K562 (cell line): ENCODE measurements around the gene ABCA8. TPM values are rescaled to one million over a fixed set of nuclear protein-coding genes. Genes with fewer than 3 reads are reported as not detected.

Source experiments
- ATAC-seq: fragments of 200-7000 bp; cut with Tn5 transposase; 3 replicates; pipeline ENCODE4 v1.9.1; 2020; ENCODE audit warnings: moderate library complexity
- Bru-seq: library from RNA; stranded (reverse); fragments of 400-500 nt; gene quantifications from one replicate; lab custom pipeline; 2021; lab: Mats Ljungman, UMichigan
- BruChase-seq, 2 experiments: library from RNA; stranded (reverse); fragments of 400-500 nt; gene quantifications; one replicate each; lab custom pipeline; 2021; lab: Mats Ljungman, UMichigan
- BruUV-seq: library from RNA; stranded (reverse); fragments of 400-500 nt; replicated peaks from 2 replicates; lab custom pipeline; 2021; lab: Mats Ljungman, UMichigan
- CTCF ChIA-PET: fragments of 300-600 bp; formaldehyde crosslinking; extraction: SDS; loops from one replicate; lab custom pipeline; 2021; ENCODE audit warnings: low intra/inter-chr PET ratio; lab: Yijun Ruan, JAX
- POLR2A ChIA-PET: fragments of 300-600, 350-650 bp; sonication (Branson Sonifier 250); formaldehyde crosslinking; extraction: SDS; loops from one replicate; lab custom pipeline; 2021; ENCODE audit warnings: antibody characterized with exemption, inconsistent platforms; lab: Yijun Ruan, JAX
- DNase-seq, 4 experiments: peaks; one replicate each; pipeline versions ENCODE4 v3.0.0 to v3.0.0-alpha.2; 2011 to 2018; ENCODE audit warnings: low spot score in 3 of 4, mixed read lengths in 3 of 4; ENCODE audit errors: extremely low read depth in 1 of 4
- FAIRE-seq: peaks from 2 replicates; lab custom pipeline; 2011; peaks lifted over from hg19 to GRCh38; lab: Jason Lieb, UNC
- H2AFZ ChIP-seq: 2 replicates; pipeline ENCODE4 v1.6.0; 2011; ENCODE audit warnings: low read depth, low read length, control low read depth, inconsistent platforms
- H3K27ac ChIP-seq: fragments of 200-600 bp; 3 replicates; pipeline ENCODE4 v1.8.0; 2011; ENCODE audit warnings: low read depth, mild to moderate bottlenecking, control low read depth, inconsistent platforms, low read length, moderate library complexity, mixed read lengths; ENCODE audit errors: extremely low read depth
- H3K27me3 ChIP-seq, 2 experiments: fragments of 300-600 bp in 1 of 2; 2 replicates in 1 of 2; 3 replicates in 1 of 2; pipeline versions ENCODE4 v1.6.0 to v1.8.0; 2011; ENCODE audit warnings: inconsistent platforms in 2 of 2, low read length in 2 of 2, mild to moderate bottlenecking in 1 of 2, mixed read lengths in 1 of 2, moderate library complexity in 1 of 2; ENCODE audit not compliant: control insufficient read depth in 2 of 2, insufficient read depth in 2 of 2
- H3K36me3 ChIP-seq: fragments of 300-600 bp; 3 replicates; pipeline ENCODE4 v1.8.0; 2011; ENCODE audit warnings: mild to moderate bottlenecking, low read length, inconsistent platforms; ENCODE audit not compliant: control insufficient read depth, insufficient read depth
- H3K4me1 ChIP-seq, 2 experiments: fragments of 200-600 bp in 1 of 2; replicated peaks in 1 of 2; 2 replicates in 1 of 2; 3 replicates in 1 of 2; pipeline versions ENCODE4 v1.5.1 to v1.8.0; 2011; ENCODE audit warnings: inconsistent platforms in 2 of 2, low read length in 2 of 2, mild to moderate bottlenecking in 1 of 2, mixed read lengths in 1 of 2, moderate library complexity in 1 of 2; ENCODE audit not compliant: control insufficient read depth in 2 of 2, insufficient read depth in 2 of 2
- H3K4me2 ChIP-seq: 2 replicates; pipeline ENCODE4 v1.6.1; 2011; ENCODE audit warnings: low read length, control low read depth, inconsistent platforms, mixed read lengths; ENCODE audit not compliant: insufficient read depth
- H3K4me3 ChIP-seq: fragments of 200-600 bp; sonication (generic), shearing (Covaris generic); 2 replicates; pipeline ENCODE4 v1.5.1; 2016; ENCODE audit warnings: control low read depth, inconsistent platforms
- H3K79me2 ChIP-seq: fragments of 200-600 bp; 3 replicates; pipeline ENCODE4 v1.8.0; 2011; ENCODE audit warnings: low read length, inconsistent platforms; ENCODE audit not compliant: control insufficient read depth, insufficient read depth
- H3K9ac ChIP-seq, 2 experiments: 2 replicates each; pipeline versions ENCODE4 v1.6.0 to v1.6.1; 2011; ENCODE audit warnings: low read depth in 2 of 2, low read length in 2 of 2, control low read depth in 1 of 2, inconsistent platforms in 1 of 2, mild to moderate bottlenecking in 1 of 2, mixed read lengths in 1 of 2; ENCODE audit not compliant: insufficient read depth in 1 of 2
- H3K9me1 ChIP-seq: one replicate; pipeline ENCODE4 v1.6.0; 2011; ENCODE audit warnings: inconsistent platforms, mild to moderate bottlenecking, low read length, moderate library complexity; ENCODE audit not compliant: control insufficient read depth, insufficient read depth
- H3K9me3 ChIP-seq: replicated peaks from 2 replicates; pipeline ENCODE4 v1.5.1; 2011; ENCODE audit warnings: low read depth, low read length, inconsistent platforms; ENCODE audit not compliant: control insufficient read depth, insufficient read depth
- H4K20me1 ChIP-seq: replicated peaks from 2 replicates; pipeline ENCODE4 v1.6.1; 2011; ENCODE audit warnings: low read length, inconsistent platforms, mixed read lengths; ENCODE audit not compliant: control insufficient read depth, insufficient read depth
- CEBPB ChIP-seq: fragments of 450-650 bp; IDR thresholded peaks from 2 replicates; pipeline ENCODE4 v1.6.1; 2016; ENCODE audit warnings: missing genetic modification characterization, missing compliant biosample characterization
- EP300 ChIP-seq: IDR thresholded peaks from 2 replicates; pipeline ENCODE4 v1.6.1; 2012; ENCODE audit warnings: low read length, improper control_type of control experiment
- JUND ChIP-seq, 2 experiments: IDR thresholded peaks; 2 replicates in 1 of 2; 3 replicates in 1 of 2; pipeline ENCODE4 v1.6.1; 2011; ENCODE audit warnings: borderline replicate concordance in 2 of 2, low read depth in 2 of 2, low read length in 2 of 2, improper control_type of control experiment in 1 of 2, missing biosample characterization in 1 of 2, missing genetic modification characterization in 1 of 2, missing genetic modification reagents in 1 of 2
- KLF10 ChIP-seq: fragments of 250-450 bp; sonication (Bioruptor Pico); IDR thresholded peaks from 2 replicates; pipeline ENCODE4 v1.6.1; 2021; ENCODE audit warnings: matching md5 sums
- TCF15 ChIP-seq: fragments of 250-450 bp; sonication (Bioruptor Pico); IDR thresholded peaks from 2 replicates; pipeline ENCODE4 v1.8.0; 2022; ENCODE audit warnings: moderate library complexity, mild to moderate bottlenecking, inconsistent platforms
- WGBS: fragments of 100-300 bp; shearing (Covaris generic); methylation state at CpG from one replicate; pipeline ENCODE4 v1.1.6; 2016; ENCODE audit warnings: low coverage, mixed read lengths; ENCODE audit not compliant: insufficient coverage; ENCODE audit errors: missing lambda C conversion rate; 5-methylcytosine and 5-hydroxymethylcytosine counted together
- in situ Hi-C: fragments of 300-500 bp; cut with MboI; formaldehyde crosslinking; loops from 4 replicates; pipeline ENCODE4 v1.15.0; 2018; ENCODE audit warnings: inconsistent platforms, mixed read lengths
- intact Hi-C: fragments of 100-400 bp; cut with micrococcal nuclease; formaldehyde crosslinking; loops from 2 replicates; pipeline ENCODE4 v1.14.2; 2022
- long read RNA-seq, 3 experiments: library from polyadenylated mRNA in 2 of 3; library from RNA in 1 of 3; unstranded in 2 of 3; stranded (forward) in 1 of 3; transcript quantifications; one replicate each; pipeline ENCODE4 v2.0.0, GENCODE V29; 2019 to 2022
- polyA minus RNA-seq, 3 experiments: library from RNA; depleted of rRNA, polyadenylated mRNA; stranded (reverse); fragments of >200 nt; gene quantifications; 2 replicates each; pipeline ENCODE4 v1.2.3, GENCODE V29; 2011
- polyA plus RNA-seq, 8 experiments: library from polyadenylated mRNA; depleted of rRNA in 4 of 8; stranded (reverse) in 5 of 8; unstranded in 3 of 8; fragments of >200 nt; fragmentation: Nextera tagmentation in 2 of 8; fragmentation: Illumina TruSeq in 1 of 8; extraction: Ambion mirVana in 2 of 8; extraction: Trizol in 1 of 8; gene quantifications; 2 replicates each; pipeline versions ENCODE4 v1.2.1 to v1.2.3, GENCODE V29; 2011 to 2014; ENCODE audit warnings: inconsistent platforms in 1 of 8, missing spikeins in 1 of 8
- total RNA-seq, 7 experiments: library from RNA; depleted of rRNA in 6 of 7; stranded (reverse); fragments of >200 nt in 6 of 7; fragmentation: Illumina TruSeq in 2 of 7; extraction: Trizol in 2 of 7; gene quantifications; 2 replicates each; pipeline versions ENCODE4 v1.2.1 to v1.2.3, GENCODE V29; 2011 to 2021; ENCODE audit warnings: low replicate concordance in 1 of 7
- TF ChIP-seq, protein P1 (sequence below): fragments of 250-450 bp; sonication (Bioruptor Pico); IDR thresholded peaks from 2 replicates; pipeline ENCODE4 v1.8.0; 2022; ENCODE audit warnings: inconsistent platforms

ABCA8 gene, protein sequence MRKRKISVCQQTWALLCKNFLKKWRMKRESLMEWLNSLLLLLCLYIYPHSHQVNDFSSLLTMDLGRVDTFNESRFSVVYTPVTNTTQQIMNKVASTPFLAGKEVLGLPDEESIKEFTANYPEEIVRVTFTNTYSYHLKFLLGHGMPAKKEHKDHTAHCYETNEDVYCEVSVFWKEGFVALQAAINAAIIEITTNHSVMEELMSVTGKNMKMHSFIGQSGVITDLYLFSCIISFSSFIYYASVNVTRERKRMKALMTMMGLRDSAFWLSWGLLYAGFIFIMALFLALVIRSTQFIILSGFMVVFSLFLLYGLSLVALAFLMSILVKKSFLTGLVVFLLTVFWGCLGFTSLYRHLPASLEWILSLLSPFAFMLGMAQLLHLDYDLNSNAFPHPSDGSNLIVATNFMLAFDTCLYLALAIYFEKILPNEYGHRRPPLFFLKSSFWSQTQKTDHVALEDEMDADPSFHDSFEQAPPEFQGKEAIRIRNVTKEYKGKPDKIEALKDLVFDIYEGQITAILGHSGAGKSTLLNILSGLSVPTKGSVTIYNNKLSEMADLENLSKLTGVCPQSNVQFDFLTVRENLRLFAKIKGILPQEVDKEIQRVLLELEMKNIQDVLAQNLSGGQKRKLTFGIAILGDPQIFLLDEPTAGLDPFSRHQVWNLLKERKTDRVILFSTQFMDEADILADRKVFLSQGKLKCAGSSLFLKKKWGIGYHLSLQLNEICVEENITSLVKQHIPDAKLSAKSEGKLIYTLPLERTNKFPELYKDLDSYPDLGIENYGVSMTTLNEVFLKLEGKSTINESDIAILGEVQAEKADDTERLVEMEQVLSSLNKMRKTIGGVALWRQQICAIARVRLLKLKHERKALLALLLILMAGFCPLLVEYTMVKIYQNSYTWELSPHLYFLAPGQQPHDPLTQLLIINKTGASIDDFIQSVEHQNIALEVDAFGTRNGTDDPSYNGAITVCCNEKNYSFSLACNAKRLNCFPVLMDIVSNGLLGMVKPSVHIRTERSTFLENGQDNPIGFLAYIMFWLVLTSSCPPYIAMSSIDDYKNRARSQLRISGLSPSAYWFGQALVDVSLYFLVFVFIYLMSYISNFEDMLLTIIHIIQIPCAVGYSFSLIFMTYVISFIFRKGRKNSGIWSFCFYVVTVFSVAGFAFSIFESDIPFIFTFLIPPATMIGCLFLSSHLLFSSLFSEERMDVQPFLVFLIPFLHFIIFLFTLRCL (N-terminal part only)
- 12.6 and 57.0 TPM in 2 replicates for total RNA-seq (2011; cell fraction: chromatin; rRNA removed; ENCODE audit: low replicate concordance)
- total RNA-seq (2011; cell fraction: nucleolus; rRNA removed) = 4.8 and 12.1 TPM in 2 replicates
- 17.3 and 21.3 TPM in 2 replicates for total RNA-seq (2011; cell fraction: nucleoplasm; rRNA removed)
- total RNA-seq (2014; rRNA removed) (7.2 and 12.9 TPM in 2 replicates), total RNA-seq (2014; rRNA removed; fragmentation: Illumina TruSeq; extraction: Trizol) (12.7 and 15.1 TPM in 2 replicates), total RNA-seq (2015; rRNA removed; fragmentation: Illumina TruSeq; extraction: Trizol) (13.2 and 13.9 TPM in 2 replicates), total RNA-seq (2021) (8.5 and 10.4 TPM in 2 replicates), polyA plus RNA-seq (2011; rRNA removed) (1.4 and 2.6 TPM in 2 replicates), polyA plus RNA-seq (2014; fragmentation: Illumina TruSeq; extraction: Trizol) (11.6 and 12.9 TPM in 2 replicates), polyA plus RNA-seq (2014; fragmentation: Nextera tagmentation; extraction: Ambion mirVana) (1 to 10 TPM; 1.8 to 2.2 TPM), polyA plus RNA-seq (2014; rRNA removed) (12.0 and 13.1 TPM in 2 replicates), polyA minus RNA-seq (2011; rRNA and poly(A)+ RNA removed) (4.1 and 5.4 TPM in 2 replicates), Bru-seq, nascent RNA (percentile 55 among the genes with signal in this experiment), BruChase-seq, experiment 1, labeled RNA remaining after a 2-hour chase (percentile 65 among the genes with signal in this experiment), BruChase-seq, experiment 2, labeled RNA remaining after a 6-hour chase (percentile 66 among the genes with signal in this experiment)
- polyA plus RNA-seq (2011; cell fraction: cytosol; rRNA removed) = 0.30 and 0.49 TPM in 2 replicates
- 3.6 and 4.9 TPM in 2 replicates for polyA plus RNA-seq (2011; cell fraction: nucleus; rRNA removed)
- polyA plus RNA-seq (2012) = 7.2 and 14.0 TPM in 2 replicates
- 0.27 and 0.95 TPM in 2 replicates for polyA minus RNA-seq (2011; cell fraction: cytosol; rRNA and poly(A)+ RNA removed)
- 3.6 and 4.7 TPM in 2 replicates for polyA minus RNA-seq (2011; cell fraction: nucleus; rRNA and poly(A)+ RNA removed)
- long read RNA-seq, experiment 1, partial matches to known transcripts = 2 of 5 reads
- long read RNA-seq, experiment 1, other reads (novel, unspliced or antisense) = 3 of 5 reads
- long read RNA-seq, experiment 2, partial matches to known transcripts = 1 of 2 reads
- long read RNA-seq, experiment 2, other reads (novel, unspliced or antisense) = 1 of 2 reads
- long read RNA-seq, experiment 3, partial matches to known transcripts = 1 of 1 reads
- long read RNA-seq, experiment 3, other reads (novel, unspliced or antisense) = 0 of 1 reads

GRCh38 chr17:68955181-68955841, at the start of gene ABCA8:
TSS of gene ABCA8 (minus strand) at chr17:68955392. CDS start at chr17:68942034, 13,358 bp downstream.
- ATAC-seq (peak; percentile 85), DNase-seq (peak in 2 of 4 experiments; percentile 18 to 73), FAIRE-seq (peak; percentile 87)
- peaks cover 0 to 12% of the 10 kb centered on the region in 2 experiments; a peak in 3 of 5 replicates for H3K4me1 ChIP-seq
- TSS peak; percentile 87 for BruUV-seq
- H3K27ac ChIP-seq = peak within 1 kb of the TSS; percentile 62
- ChIA-PET CTCF (no interaction called here), POLR2A (interaction anchor here (1.0 kb wide), 1 partner anchor 14 kb away, joined by 4 read pairs; no protein-coding TSS in a partner anchor)
- no peaks in the 10 kb centered on the region for H4K20me1 ChIP-seq
- H3K9me3 ChIP-seq = peaks cover 3% of the 10 kb centered on the region; the same call in 1 of the 2 replicates
- H3K9me1 ChIP-seq = no peaks in the 10 kb centered on the region
- H2AFZ ChIP-seq = peak within 1 kb of the TSS; percentile 92
- H3K9ac ChIP-seq = peak within 1 kb of the TSS in 1 of 2 experiments; percentile 73; a peak in 2 of 4 replicates
- H3K4me3 ChIP-seq = peak within 1 kb of the TSS; percentile 34
- H3K4me2 ChIP-seq = peak within 1 kb of the TSS; percentile 67
- in situ Hi-C loops = loop anchor here (25.0 kb wide), 1 partner anchor 282 kb away; the partner anchor contains the start of gene ABCA10
- intact Hi-C loops = no loop called here
- no peaks in the 10 kb centered on the region for H3K36me3 ChIP-seq
- H3K79me2 ChIP-seq = peaks cover 15% of the 10 kb centered on the region; the same call in 2 of the 3 replicates
- 4% methylated on average over 4 of the region's 4 CpGs for WGBS
- H3K27me3 ChIP-seq = no peaks in the 10 kb centered on the region
- no peak for TF ChIP-seq TCF15 (CRISPR knock-in tag)
- TF ChIP-seq, protein P1, sequence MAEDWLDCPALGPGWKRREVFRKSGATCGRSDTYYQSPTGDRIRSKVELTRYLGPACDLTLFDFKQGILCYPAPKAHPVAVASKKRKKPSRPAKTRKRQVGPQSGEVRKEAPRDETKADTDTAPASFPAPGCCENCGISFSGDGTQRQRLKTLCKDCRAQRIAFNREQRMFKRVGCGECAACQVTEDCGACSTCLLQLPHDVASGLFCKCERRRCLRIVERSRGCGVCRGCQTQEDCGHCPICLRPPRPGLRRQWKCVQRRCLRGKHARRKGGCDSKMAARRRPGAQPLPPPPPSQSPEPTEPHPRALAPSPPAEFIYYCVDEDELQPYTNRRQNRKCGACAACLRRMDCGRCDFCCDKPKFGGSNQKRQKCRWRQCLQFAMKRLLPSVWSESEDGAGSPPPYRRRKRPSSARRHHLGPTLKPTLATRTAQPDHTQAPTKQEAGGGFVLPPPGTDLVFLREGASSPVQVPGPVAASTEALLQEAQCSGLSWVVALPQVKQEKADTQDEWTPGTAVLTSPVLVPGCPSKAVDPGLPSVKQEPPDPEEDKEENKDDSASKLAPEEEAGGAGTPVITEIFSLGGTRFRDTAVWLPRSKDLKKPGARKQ (CRISPR knock-in tag) = no peak
- no peak for TF ChIP-seq KLF10 (CRISPR knock-in tag)
- no peak for TF ChIP-seq CEBPB (tag)
- TF ChIP-seq EP300 = no peak
- TF ChIP-seq JUND (IDR thresholded peaks at IDR 0.05; ENCODE audit: borderline replicate concordance, low read depth, low read length) = peak; percentile 43; the same call in 1 of the 2 replicates
- TF ChIP-seq JUND (tag; IDR thresholded peaks at IDR 0.05; ENCODE audit: borderline replicate concordance, low read depth, low read length) = no peak; the same call in 2 of the 3 replicates
